Measurements from ENCODE around the gene DDIAS.

- TF ChIP-seq CTCF (conservative IDR thresholded peaks at IDR 0.05 in 1 of 2, IDR thresholded peaks at IDR 0.05 in 1 of 2; ENCODE audit: low read depth in 1 of 2, low read length in 2 of 2), result no peak
- TF ChIP-seq EZH2 (IDR thresholded peaks at IDR 0.05; ENCODE audit: low read length, missing control alignments), result no peak
Measured at GRCh38 chr11:82944198-82944597, 42.7 kb downstream of the DDIAS start.
